Omental fat pad (tissue), 4 donors: ENCODE results near the gene SPAG16. TPM values are rescaled to one million over a fixed set of nuclear protein-coding genes. Genes with fewer than 3 reads are reported as not detected.

ENCODE experiments used
- ATAC-seq: fragments of 150-250 bp; one replicate; pipeline ENCODE4 v1.9.1; 2016; ENCODE audit warnings: mild to moderate bottlenecking, moderate library complexity; ENCODE audit not compliant: low FRiP score
- DNase-seq: peaks from one replicate; pipeline ENCODE4 v3.0.0-alpha.2; 2019; ENCODE audit warnings: low spot score
- CTCF ChIP-seq, 3 donors: fragments of 450-650 bp; IDR thresholded peaks; one replicate each; pipeline ENCODE4 v1.5.1; 2016 to 2017; ENCODE audit warnings: antibody characterized with exemption in 3 of 3, mild to moderate bottlenecking in 3 of 3, moderate library complexity in 2 of 3
- total RNA-seq, 4 donors: library from RNA; depleted of rRNA; stranded (reverse); fragments of >200 nt; gene quantifications; one replicate each; pipeline ENCODE4 v1.1.0, GENCODE V29; 2016

Gene SPAG16
- total RNA-seq, 4 donors from 2014 or later, result 11.1 to 29.5 (median 13.3) TPM

- ATAC-seq (no peak), DNase-seq (no peak)
- TF ChIP-seq CTCF (IDR thresholded peaks at IDR 0.05), result no peak
Observed at GRCh38 chr2:213640738-213641425, 356.6 kb downstream of the SPAG16 start.

GRCh38 chr2:213644926-213645325 lies 360.7 kb downstream of the SPAG16 start:
- DNase-seq (no peak), ATAC-seq (no peak)
- TF ChIP-seq CTCF (IDR thresholded peaks at IDR 0.05), result no peak

- TF ChIP-seq CTCF (IDR thresholded peaks at IDR 0.05), result no peak
- ATAC-seq (no peak), DNase-seq (no peak)
Observed at GRCh38 chr2:213649176-213649575, 364.9 kb downstream of the SPAG16 start.

- ATAC-seq (no peak), DNase-seq (no peak)
- TF ChIP-seq CTCF (IDR thresholded peaks at IDR 0.05), result no peak
Observed at GRCh38 chr2:213664817-213665216, 380.6 kb downstream of the SPAG16 start.

- no peak for TF ChIP-seq CTCF (IDR thresholded peaks at IDR 0.05)
- ATAC-seq (no peak), DNase-seq (no peak)
Observed at GRCh38 chr2:213669657-213670056, 385.4 kb downstream of the SPAG16 start.

- ATAC-seq (no peak), DNase-seq (no peak)
- TF ChIP-seq CTCF (IDR thresholded peaks at IDR 0.05), result no peak
Observed at GRCh38 chr2:213678437-213679218, 394.4 kb downstream of the SPAG16 start.

- no peak for DNase-seq
- ATAC-seq, result no peak
- TF ChIP-seq CTCF (IDR thresholded peaks at IDR 0.05), result no peak
Observed at GRCh38 chr2:213679894-213680293, 395.6 kb downstream of the SPAG16 start.
